ENCODE data around the gene CALHM5.

The CALHM5 gene

GRCh38 chr6:116512734-116513133 lies 1.3 kb downstream of the CALHM5 start:
- peak overlapping the region; percentile 59 for H3K4me3 ChIP-seq (ENCODE audit: low read depth, low read length)
- ChIA-PET CTCF (interaction anchor here (0.8 to 6.2 kb wide), 17 partner anchors 11 to 244 kb away, joined by 3 to 61 read pairs (median 11); partner anchors contain the start of genes CALHM4 and DSE), POLR2A (no interaction called here)

GRCh38 chr6:116513224-116513875 lies 1.9 kb downstream of the CALHM5 start:
- DNase-seq (ENCODE audit: low read depth, low spot score): no peak
- ChIA-PET POLR2A (no interaction called here), CTCF (interaction anchor here (0.7 to 6.2 kb wide), 10 partner anchors 9 to 244 kb away, joined by 3 to 61 read pairs (median 22); no protein-coding TSS in a partner anchor)
- TF ChIP-seq CTCF (IDR thresholded peaks at IDR 0.05; ENCODE audit: insufficient read depth, low read length, missing control alignments): no peak
- H3K4me3 ChIP-seq (ENCODE audit: low read depth, low read length): peak overlapping the region; percentile 59

More at GRCh38 chr6:116512734-116513133, 1.3 kb downstream of the CALHM5 start:
- TF ChIP-seq CTCF (IDR thresholded peaks at IDR 0.05; ENCODE audit: insufficient read depth, low read length, missing control alignments): no peak
- DNase-seq (ENCODE audit: low read depth, low spot score): no peak

GRCh38 chr6:116514111-116514510 lies 2.7 kb downstream of the CALHM5 start:
- TF ChIP-seq CTCF (IDR thresholded peaks at IDR 0.05; ENCODE audit: insufficient read depth, low read length, missing control alignments): no peak
- no peak overlapping the region for H3K4me3 ChIP-seq (ENCODE audit: low read depth, low read length)
- POLR2A ChIA-PET: no interaction called here
- DNase-seq (ENCODE audit: low read depth, low spot score): no peak
- CTCF ChIA-PET: interaction anchor here (0.7 to 6.2 kb wide), 10 partner anchors 9 to 245 kb away, joined by 3 to 61 read pairs (median 22); no protein-coding TSS in a partner anchor

GRCh38 chr6:116515141-116515540 lies 3.7 kb downstream of the CALHM5 start:
- ChIA-PET POLR2A (no interaction called here), CTCF (interaction anchor here (1.1 to 6.2 kb wide), 8 partner anchors 14 to 246 kb away, joined by 3 to 61 read pairs (median 21); no protein-coding TSS in a partner anchor)
- TF ChIP-seq CTCF (IDR thresholded peaks at IDR 0.05; ENCODE audit: insufficient read depth, low read length, missing control alignments): no peak
- no peak for DNase-seq (ENCODE audit: low read depth, low spot score)
- H3K4me3 ChIP-seq (ENCODE audit: low read depth, low read length): no peak overlapping the region

- TF ChIP-seq CTCF (IDR thresholded peaks at IDR 0.05; ENCODE audit: insufficient read depth, low read length, missing control alignments): no peak
- CTCF ChIA-PET: interaction anchor here (0.8 to 2.8 kb wide), 7 partner anchors 9 to 302 kb away, joined by 3 to 20 read pairs (median 6); no protein-coding TSS in a partner anchor
- no peak for DNase-seq (ENCODE audit: low read depth, low spot score)
- POLR2A ChIA-PET: no interaction called here
- H3K4me3 ChIP-seq (ENCODE audit: low read depth, low read length): no peak overlapping the region
Observed at GRCh38 chr6:116518621-116519368, 7.4 kb downstream of the CALHM5 start.

- ChIA-PET CTCF (interaction anchor here (1.3 to 5.0 kb wide), 5 partner anchors 10 to 254 kb away, joined by 3 to 41 read pairs (median 11); partner anchors contain the start of gene CALHM5), POLR2A (no interaction called here)
Observed at GRCh38 chr6:116522896-116523295, 11.5 kb downstream of the CALHM5 start.

More at GRCh38 chr6:116522896-116523295, 11.5 kb downstream of the CALHM5 start:
- DNase-seq (ENCODE audit: low read depth, low spot score): no peak
- TF ChIP-seq CTCF (IDR thresholded peaks at IDR 0.05; ENCODE audit: insufficient read depth, low read length, missing control alignments): no peak
- H3K4me3 ChIP-seq (ENCODE audit: low read depth, low read length): no peak overlapping the region
